ENCODE data around the gene TATDN2. TPM values are rescaled to one million over a fixed set of nuclear protein-coding genes. Genes with fewer than 3 reads are reported as not detected.

TATDN2 gene
- total RNA-seq, 1 experiment from 2014 or later: 14.1 TPM

GRCh38 chr3:10285272-10286132 lies 37.2 kb downstream of the TATDN2 start:
- intact Hi-C loops (cut with micrococcal nuclease): loop anchor here (10.0 kb wide), 1 partner anchor 441 kb away; the partner anchor contains the start of gene RPUSD3
- Histone ChIP-seq H3K4me2 (ENCODE audit: low read length) (no peak overlapping the region), H3K27me3 (ENCODE audit: low read length) (no peaks in the 10 kb centered on the region), H3K9ac (ENCODE audit: low read length) (no peak overlapping the region), H3K9me3 (ENCODE audit: low read length) (no peaks in the 10 kb centered on the region), H2AFZ (ENCODE audit: low read length) (no peak overlapping the region), H3K4me1 (ENCODE audit: insufficient read depth, low read length) (peaks cover 12% of the 10 kb centered on the region), H4K20me1 (ENCODE audit: low read length) (no peaks in the 10 kb centered on the region), H3K79me2 (ENCODE audit: low read length) (no peaks in the 10 kb centered on the region), H3F3A (ENCODE audit: low read length, unreplicated experiment) (no peaks in the 10 kb centered on the region), H3K27ac (ENCODE audit: low read length) (no peak overlapping the region), H3K9me2 (replicated peaks; ENCODE audit: low read length) (no peaks in the 10 kb centered on the region), H3K4me3 (ENCODE audit: low read length) (no peak overlapping the region), H3K36me3 (ENCODE audit: low read depth, low read length) (peaks cover 20% of the 10 kb centered on the region)
- CTCF ChIA-PET: interaction anchor here (1.1 kb wide), 1 partner anchor 144 kb away, joined by 4 read pairs; the partner anchor contains the start of gene VHL
- POLR2A ChIA-PET (ENCODE audit: unreplicated experiment): no interaction called here
- no peak for DNase-seq
- TF ChIP-seq EZH2phosphoT487 (IDR thresholded peaks at IDR 0.05; ENCODE audit: borderline replicate concordance, low read length): no peak
- TF ChIP-seq, protein P1, sequence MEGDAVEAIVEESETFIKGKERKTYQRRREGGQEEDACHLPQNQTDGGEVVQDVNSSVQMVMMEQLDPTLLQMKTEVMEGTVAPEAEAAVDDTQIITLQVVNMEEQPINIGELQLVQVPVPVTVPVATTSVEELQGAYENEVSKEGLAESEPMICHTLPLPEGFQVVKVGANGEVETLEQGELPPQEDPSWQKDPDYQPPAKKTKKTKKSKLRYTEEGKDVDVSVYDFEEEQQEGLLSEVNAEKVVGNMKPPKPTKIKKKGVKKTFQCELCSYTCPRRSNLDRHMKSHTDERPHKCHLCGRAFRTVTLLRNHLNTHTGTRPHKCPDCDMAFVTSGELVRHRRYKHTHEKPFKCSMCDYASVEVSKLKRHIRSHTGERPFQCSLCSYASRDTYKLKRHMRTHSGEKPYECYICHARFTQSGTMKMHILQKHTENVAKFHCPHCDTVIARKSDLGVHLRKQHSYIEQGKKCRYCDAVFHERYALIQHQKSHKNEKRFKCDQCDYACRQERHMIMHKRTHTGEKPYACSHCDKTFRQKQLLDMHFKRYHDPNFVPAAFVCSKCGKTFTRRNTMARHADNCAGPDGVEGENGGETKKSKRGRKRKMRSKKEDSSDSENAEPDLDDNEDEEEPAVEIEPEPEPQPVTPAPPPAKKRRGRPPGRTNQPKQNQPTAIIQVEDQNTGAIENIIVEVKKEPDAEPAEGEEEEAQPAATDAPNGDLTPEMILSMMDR (conservative IDR thresholded peaks at IDR 0.05; ENCODE audit: low read depth, low read length): no peak
- TF ChIP-seq EZH2 (IDR thresholded peaks at IDR 0.05; ENCODE audit: low read length, unreplicated experiment): no peak
- no TSS peak for BruUV-seq (replicated peaks)
- peak; percentile 7; the same call in 1 of the 2 replicates for ATAC-seq

GRCh38 chr3:10286133-10286524 lies 37.9 kb downstream of the TATDN2 start:
- Histone ChIP-seq H3K36me3 (ENCODE audit: low read depth, low read length) (peaks cover 15% of the 10 kb centered on the region), H4K20me1 (ENCODE audit: low read length) (no peaks in the 10 kb centered on the region), H3K4me1 (ENCODE audit: insufficient read depth, low read length) (peaks cover 12% of the 10 kb centered on the region), H3K9me3 (ENCODE audit: low read length) (no peaks in the 10 kb centered on the region), H3K27ac (ENCODE audit: low read length) (no peak overlapping the region), H3K9me2 (replicated peaks; ENCODE audit: low read length) (no peaks in the 10 kb centered on the region), H3K27me3 (ENCODE audit: low read length) (no peaks in the 10 kb centered on the region), H3K9ac (ENCODE audit: low read length) (no peak overlapping the region), H3F3A (ENCODE audit: low read length, unreplicated experiment) (no peaks in the 10 kb centered on the region), H2AFZ (ENCODE audit: low read length) (no peak overlapping the region), H3K4me2 (ENCODE audit: low read length) (0 out of 2 replicates have a peak overlapping the region, but pooled peaks have one; percentile 12), H3K79me2 (ENCODE audit: low read length) (no peaks in the 10 kb centered on the region), H3K4me3 (ENCODE audit: low read length) (no peak overlapping the region)
- no TSS peak for BruUV-seq (replicated peaks)
- TF ChIP-seq, protein P1 (conservative IDR thresholded peaks at IDR 0.05; ENCODE audit: low read depth, low read length): no peak
- TF ChIP-seq EZH2 (IDR thresholded peaks at IDR 0.05; ENCODE audit: low read length, unreplicated experiment) (no peak), EZH2phosphoT487 (IDR thresholded peaks at IDR 0.05; ENCODE audit: borderline replicate concordance, low read length) (no peak)
- POLR2A ChIA-PET (ENCODE audit: unreplicated experiment): interaction anchor here (0.6 kb wide), 1 partner anchor 34 kb away, joined by 3 read pairs; no protein-coding TSS in a partner anchor
- intact Hi-C loops (cut with micrococcal nuclease): loop anchor here (10.0 kb wide), 1 partner anchor 441 kb away; the partner anchor contains the start of gene RPUSD3
- peak; percentile 20 for ATAC-seq
- peak; percentile 52 for DNase-seq
- CTCF ChIA-PET: interaction anchor here (0.5 to 1.1 kb wide), 4 partner anchors 145 to 637 kb away, joined by 3 to 4 read pairs (median 4); partner anchors contain the start of gene VHL

Data from PC-3 (cell line).